Stimulated activated CD4-positive, alpha-beta T cell treated with anti-CD3 and anti-CD28 coated beads, Interleukin-1b, Interleukin-23, amount 100 ng/mL, for 1 hour (primary cell): ENCODE measurements around the gene CERS2.

Experiments
- DNase-seq, 2 donors: peaks; one replicate each; pipeline ENCODE4 v3.0.0-alpha.2; 2020; ENCODE audit warnings: low read depth in 2 of 2

Gene CERS2, protein sequence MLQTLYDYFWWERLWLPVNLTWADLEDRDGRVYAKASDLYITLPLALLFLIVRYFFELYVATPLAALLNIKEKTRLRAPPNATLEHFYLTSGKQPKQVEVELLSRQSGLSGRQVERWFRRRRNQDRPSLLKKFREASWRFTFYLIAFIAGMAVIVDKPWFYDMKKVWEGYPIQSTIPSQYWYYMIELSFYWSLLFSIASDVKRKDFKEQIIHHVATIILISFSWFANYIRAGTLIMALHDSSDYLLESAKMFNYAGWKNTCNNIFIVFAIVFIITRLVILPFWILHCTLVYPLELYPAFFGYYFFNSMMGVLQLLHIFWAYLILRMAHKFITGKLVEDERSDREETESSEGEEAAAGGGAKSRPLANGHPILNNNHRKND

DNA sequence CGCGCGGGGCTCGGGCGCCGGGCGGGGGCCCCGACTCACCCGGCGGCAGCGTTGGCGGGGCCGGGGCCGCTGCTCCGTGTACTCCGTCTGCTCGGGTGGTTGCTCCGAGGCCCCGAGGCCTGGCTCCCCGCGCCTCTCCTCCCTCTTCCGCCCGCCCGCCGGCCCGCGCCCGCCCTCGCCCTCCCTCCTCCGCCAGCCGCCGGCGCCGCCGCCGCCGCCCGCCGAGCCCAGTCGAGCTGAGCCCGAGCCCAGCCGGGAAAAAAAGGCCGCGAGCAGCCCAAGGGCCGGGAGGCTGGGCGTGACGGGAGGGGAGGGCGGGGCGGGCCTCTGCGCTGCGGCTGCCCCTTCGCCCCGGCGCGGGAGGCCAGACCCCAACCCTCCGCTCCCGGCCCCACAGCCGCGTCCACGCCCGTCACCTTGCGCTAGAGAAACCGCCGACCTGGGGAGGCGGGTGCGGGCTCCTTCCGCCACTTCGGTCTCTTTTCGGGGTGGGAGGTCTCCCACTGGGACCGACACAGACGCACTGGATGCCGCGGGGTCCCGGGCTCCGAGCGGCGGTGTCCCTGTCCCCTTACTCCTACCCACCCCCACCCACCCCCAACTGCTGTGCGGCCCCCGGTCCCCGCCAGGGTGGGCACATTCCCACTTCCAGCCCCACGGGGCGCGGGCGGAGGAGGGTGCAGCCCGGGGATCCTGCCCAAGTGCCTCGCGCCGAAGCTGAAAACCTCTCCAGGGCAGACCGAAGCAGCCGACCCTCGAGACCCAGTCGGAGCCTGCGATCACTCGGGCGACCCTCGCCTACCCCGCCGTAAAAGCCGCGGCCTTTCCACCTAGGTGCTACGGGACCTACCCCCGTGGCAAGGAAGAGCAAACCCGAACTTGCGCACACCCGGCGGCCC lies at the start of gene CERS2:
CERS2 (minus strand) TSS at position 256 of the 899 bp plus-strand sequence. CDS start 5,745 bp downstream, outside the sequence.
- peak; percentile 33 to 47 for DNase-seq

DNA sequence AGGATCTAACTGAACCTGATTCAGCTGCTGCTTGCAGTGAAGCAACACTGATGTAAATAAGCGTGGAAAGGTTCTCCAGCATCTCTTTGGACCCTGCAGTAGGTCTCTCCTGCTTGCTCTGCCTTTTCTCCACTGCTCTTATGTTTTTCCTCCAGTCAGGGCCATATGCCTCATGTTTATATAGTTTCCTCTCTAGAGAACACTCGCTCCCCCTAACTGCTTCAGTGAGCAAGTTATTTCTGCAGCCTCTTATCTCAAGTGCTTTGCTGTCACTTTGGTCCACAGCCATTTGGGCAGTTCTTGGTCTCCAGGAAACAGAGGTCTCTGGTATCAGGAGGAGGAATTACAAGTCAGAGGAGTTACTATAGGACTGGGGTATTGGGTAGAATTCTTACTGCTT lies 38.9 kb upstream of the CERS2 start:
- no peak for DNase-seq

DNA sequence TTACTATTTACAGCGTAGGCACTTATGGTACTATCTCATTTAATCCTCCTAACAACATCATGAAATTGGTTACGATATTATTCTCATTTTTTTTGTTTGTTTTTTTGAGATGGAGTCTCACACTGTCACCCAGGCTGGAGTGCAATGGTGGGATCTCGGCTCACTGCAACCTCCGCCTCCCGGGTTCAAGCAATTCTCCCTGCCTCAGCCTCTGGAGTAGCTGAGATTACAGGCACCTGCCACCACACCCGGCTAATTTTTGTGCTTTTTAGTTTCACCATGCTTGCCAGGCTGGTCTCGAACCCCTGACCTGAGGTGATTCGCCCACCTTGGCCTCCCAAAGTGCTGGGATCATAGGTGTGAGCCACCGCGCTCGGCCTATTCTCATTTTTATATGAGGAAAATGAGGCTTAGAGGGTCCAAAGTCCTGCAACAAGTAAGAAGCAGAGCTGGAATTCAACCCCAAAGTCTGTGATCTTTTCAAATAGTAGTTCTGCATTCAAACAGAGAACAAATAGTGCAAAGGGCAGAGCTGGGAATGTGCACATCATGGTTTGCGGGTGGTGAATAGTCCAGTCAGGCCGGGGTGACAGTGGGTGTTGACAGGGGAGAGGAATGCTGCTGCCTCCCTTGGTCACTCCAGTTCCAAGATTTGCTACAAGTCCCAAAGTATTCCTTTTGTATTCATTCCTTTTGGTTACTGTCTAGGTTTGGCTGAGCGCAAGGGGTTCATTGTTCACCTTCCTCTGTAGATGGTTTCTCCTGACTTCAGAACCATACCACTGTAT lies 38.2 kb upstream of the CERS2 start:
- no peak for DNase-seq

DNA sequence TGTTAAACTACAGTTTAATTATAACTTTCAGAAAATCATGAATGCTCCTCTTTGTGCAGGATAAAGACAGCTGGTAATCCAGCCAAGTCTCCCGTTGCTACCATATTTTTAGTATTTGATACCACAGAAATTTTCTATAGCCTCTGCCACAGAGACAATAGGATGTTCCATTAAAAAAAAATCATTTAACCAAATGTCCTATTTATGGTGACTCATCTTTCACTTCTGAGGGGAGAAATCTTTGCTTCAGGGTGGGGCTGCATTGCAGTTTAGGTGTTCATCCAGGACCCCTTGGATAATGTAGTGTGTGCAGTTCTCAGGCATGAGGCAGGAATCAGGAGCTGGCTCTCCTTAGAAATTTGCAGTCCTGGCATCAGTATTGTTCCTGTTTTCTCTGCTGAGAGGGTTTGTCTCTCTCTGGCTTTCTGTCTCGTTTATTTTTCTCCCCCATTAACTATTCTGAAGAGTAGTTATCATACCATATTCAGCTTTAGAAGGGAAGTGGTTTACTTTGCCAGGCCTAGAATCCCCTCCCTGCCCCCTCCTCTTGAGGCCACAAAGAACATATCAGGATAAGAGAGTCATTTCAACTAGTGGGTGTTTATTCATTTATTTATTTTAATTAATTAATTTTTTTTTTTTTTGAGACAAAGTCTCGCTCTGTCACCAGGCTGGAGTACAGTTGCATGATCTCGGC lies 36.7 kb upstream of the CERS2 start:
- no peak for DNase-seq

DNA sequence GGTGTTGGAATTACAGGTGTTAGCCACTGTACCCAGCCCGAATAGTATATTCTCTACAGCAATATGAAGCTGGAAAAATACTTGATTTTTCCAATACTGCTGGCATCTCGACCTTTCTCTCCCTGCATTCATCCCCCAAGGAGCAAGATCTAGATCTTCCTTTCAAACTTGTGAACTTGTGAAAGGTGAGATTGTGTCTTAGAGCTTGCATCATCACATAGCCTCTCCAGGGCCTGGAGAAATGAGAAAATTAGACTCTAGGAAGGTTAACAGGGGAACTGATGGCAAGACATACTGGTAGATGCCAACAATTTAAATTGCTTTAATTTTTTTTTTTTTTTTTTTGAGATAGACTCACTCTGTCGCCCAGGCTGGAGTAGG lies 35.7 kb upstream of the CERS2 start:
- no peak for DNase-seq

DNA sequence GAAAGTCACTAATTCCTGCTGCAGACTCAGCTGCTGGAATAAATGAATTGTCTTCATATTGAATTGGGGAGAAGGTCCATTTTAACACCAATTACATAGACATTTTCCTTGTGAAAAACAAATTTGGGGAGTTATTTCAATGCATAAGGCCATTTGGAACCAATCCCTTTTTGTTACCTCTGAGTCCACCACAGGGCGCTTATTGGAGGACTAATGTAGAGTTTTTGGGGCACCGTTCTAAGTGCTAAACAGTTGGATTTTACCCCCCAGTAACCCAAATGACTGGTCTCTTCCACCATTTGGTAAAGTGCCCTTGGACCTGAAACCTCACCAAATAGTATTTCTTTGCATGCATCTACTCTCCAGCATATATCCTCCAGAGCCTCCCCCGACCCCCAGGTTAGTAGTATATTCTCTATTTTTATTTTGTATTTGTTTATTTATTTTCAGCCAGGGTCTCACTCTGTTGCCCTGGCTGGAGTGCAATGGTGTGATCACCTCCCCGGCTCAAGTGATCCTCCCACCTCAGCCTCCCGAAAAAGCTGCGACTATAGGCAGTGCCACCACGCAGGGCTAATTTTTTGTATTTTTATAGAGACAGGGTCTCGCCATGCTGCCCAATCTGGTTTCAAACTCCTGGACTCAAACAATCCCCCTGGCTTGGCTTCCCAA lies 35.2 kb upstream of the CERS2 start:
- no peak for DNase-seq

DNA sequence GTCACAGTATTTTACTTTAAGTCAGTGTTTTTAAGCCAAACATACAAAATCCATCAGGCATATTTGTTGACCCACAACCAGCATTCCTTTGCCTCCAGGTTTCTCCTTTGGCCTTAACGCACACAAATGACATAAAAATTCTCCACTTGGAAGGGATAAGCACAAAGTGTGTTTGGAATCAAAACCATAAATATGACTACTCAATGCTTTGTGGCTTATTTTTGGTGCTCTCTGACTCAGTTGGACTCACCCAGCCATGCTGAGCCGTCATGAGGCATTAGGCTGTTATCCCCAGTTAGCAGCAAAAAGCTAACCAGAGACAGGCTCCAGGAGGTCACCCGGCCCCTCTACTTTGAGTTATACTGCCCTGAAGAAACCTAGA lies 34.6 kb upstream of the CERS2 start:
- no peak for DNase-seq

DNA sequence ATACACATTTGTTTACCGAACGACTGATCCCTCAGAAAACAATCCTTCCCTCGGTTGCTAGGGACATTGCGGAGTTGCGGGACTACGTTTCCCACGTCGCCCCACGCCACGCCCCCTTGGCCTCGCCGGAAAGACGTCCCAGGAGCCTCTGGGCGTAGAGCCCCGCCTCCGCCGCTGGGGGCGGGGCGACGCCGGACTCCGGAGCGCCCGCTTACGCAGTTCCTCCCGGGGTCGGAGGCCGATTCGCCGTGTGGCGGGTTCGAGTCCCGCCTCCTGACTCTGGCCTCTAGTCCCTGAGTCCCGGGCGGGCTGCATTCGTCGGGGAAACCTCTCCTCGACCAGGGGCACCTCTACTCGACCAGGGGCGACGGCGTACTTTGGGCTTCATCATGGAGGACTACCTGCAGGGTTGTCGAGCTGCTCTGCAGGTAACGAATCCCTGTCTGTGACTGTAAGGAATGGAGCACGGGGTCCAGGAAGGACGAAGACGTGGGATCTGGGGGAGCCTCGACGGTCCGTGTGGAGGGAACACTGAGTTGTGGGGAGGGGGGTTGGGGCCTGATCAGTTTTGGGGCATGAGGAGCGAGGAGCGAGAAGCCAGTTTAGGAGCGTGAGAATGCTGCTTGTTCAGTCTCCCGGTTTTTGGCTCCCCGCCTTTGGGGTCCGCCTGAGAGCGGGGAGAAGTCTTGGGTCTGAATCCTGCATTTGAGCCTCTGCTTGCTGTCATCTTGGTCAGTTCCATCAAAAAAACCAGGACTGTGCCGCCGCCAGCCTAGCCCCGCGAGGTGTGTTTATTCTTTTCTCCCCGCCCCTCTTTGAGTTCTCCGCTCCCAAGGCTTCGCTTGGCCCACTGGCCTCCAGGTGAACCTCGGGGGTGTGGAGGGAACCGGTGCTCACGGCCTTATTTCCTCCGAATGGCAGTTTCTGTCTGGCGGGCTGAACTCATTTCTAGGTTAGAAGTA lies 33.9 kb upstream of the CERS2 start, which contains the start of gene PRUNE1:
PRUNE1 (plus strand) TSS at position 206 of the 962 bp plus-strand sequence; CDS start at position 390, 184 bp downstream.
- peak; percentile 92 to 94 for DNase-seq

DNA sequence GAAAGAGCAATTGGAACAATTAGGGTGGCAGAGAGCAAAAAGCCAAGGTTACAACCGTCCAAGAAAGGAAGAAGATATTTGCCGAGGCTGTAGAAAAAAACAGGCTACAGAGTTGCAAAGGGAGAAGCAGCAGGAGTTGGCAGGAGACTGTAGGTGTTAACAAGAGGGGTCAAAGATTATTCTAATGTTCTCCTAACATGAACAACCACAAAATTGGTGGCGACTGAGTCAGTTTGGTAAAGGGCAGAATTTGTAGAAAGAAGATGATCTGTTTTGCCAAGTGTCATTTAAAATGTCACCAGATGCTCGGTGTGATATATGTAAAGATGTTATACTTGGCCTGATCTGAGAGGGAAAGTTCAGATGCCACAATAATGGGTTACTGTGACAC lies 33.2 kb upstream of the CERS2 start:
- DNase-seq, result no peak

DNA sequence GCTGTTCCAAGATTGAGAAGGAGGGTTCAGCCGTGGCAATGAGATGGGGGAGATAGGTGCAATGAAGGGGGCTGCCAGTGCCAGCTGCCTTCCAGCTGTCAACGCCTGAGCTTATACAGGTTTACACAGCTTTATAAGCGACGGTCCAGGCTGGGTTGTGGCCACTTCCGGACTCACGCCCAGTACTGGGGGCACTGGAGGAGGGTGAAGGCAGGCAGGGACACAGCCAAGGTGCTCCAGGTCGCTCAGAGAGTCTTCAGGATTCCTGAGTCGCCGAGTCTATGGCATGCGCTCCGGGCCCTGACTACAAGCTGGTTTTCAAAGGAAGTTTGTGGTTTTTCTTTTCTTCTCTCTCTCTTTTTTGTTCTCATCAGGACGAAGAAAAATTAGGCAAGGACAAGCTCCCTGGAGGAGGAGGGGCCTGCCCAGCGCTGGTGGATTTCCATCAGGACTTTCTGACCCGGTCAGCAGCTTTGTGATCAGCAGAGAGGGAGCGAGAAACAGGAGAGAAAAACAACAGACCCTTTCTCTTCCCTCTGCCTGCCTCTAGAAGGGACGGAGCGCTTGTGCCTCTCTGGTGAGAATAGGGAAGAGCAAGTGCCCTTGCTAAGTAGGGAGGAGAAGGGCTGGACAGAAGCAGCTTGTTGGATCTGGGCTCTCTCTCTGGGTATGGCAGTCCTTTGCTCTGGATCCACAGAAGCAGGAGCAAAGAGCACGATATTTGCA lies 31.9 kb upstream of the CERS2 start, which contains the start of gene MINDY1:
MINDY1 (minus strand) TSS at position 576 of the 726 bp plus-strand sequence. CDS start 4,285 bp downstream, outside the sequence.
- no peak for DNase-seq

DNA sequence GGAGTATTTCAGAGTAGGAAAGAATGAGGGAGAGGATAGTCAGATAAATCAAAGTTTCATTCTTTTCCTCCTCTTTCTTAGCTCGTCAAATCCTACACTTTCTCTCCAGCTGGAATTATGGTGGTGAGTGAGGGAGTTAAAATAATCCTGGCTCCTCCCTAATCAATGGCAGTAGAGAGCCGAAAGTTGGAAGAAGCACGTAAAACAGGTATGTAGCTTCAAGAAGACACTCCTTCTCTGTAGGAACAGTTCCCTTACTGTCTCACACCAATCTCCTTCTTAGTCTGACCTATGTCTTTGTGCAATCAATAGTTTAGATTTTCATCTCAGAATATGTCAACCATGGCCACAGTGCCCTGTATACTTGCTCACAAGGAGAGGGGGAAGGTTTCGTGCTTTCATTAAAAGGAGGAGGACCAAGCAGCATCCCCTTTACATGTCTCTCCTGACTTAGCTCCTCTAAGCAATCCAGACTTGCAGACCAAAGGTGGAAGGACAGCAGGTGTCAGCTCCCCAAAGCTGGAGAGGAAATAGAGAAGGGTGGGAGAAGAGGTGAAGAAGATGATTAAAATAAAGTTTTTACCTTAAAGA lies 31.2 kb upstream of the CERS2 start:
- no peak for DNase-seq

DNA sequence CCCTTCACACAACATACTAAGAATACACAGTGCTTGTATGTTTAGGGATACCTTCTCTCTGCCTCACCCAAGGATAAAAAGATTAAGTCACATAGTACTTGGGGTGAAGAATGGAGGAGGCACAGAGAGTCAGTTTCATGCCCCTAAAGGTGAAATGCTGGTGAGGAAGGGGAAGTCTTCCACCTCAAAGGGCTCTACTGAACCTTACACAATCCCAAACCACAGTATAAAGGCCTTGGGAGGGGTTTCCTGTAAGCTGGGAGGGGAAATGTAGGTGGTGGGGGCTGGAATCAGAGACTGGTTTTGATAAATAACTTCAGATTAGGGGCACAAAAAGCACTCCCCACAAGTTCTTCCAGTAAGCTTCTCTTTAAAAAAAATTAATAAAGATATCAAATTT lies 28.5 kb upstream of the CERS2 start:
- DNase-seq, result no peak

DNA sequence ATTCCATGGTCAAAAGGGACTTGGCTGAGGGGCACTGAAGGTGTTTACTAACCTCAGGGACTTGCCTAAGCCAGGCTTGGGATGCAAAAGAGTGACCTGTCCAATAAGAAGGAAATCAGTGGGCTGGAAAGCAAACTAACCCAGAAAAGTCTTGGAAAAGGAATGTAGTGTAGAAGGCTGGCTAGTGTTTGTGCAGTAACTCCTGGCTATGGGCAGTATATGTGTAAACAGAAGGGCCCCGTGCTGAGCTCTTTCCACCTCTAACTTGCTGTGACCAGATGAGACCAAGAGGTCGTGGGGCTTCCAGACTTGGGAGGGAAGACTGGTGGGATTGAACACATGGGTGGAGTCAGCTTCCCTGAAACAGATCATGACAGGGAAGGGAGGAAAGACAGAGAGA lies 28.0 kb upstream of the CERS2 start:
- no peak for DNase-seq

DNA sequence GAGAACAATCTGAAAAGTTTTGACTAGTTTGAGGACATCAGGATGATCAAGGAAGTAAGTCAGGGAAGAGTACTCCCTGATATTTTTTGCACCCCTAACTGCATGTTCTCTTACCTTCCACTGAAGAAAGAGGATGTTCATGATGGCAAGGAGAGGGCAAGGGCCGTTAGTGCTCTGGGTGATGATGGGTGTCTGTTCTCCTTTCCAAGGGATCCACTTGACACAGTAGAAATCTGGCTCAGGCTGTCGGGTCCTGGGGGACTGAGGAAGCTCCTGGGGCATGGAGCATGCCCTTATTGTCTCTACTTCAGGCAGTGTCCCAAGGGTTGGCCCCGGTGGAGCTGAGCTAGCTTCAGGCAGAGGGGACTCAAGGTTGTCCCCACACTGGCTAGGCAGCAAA lies 27.4 kb upstream of the CERS2 start:
- DNase-seq, result no peak

DNA sequence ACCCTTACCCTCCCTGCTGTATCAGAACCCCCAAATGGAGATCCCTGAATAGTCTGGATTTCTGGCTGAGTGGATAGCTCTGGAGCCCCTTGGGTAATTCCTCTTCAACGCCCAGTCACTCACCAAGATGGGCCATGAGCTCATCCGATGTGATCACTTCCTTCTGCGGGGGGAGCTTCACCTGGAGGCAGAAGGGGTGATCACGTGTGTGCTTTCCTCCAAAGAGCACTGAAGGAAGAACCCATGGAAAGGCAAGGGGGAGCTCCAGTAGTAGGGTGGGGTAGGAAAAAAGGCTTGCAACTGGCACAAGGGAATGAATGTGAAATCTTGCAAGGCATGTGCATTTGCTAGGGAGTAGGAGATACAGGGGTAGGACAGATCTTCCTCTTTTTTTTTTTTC lies 27.0 kb upstream of the CERS2 start:
- no peak for DNase-seq

DNA sequence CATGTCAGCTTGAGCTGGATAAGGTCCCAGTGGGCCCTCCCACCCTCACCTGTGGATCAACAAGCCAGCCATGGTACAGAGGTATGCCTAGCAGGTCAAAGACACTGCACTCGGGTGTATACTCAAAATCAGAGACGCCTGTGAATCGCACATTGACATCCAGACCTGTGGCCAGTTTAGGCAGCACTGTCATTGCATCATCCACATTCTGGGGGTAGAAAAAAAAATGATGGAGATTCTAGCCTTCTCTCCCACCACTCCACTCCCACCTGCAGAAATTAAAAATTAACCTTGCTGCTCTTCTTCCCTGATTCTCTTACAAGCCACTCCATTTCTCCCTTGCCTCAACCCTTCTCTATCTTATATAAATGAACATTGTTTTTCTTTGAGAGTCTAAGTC lies 25.8 kb upstream of the CERS2 start:
- no peak for DNase-seq

DNA sequence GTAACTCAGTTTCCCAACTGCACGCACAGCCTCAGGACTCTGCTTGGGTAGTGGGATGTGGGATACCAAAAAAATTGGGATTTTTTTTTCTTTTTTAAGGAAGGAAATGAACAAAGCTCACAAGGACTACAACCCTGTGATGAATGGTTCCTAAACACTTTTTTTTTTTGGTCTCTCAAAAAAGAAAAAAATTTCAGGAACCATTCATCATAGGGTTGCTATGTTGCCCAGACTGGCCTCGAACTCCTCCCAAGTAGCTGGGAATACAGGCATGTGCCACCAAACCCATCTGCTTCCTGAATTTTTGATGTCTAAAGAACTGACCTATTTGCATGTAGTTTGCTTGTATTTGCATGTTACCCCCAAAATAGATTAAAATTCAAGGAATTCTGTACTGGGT lies 25.3 kb upstream of the CERS2 start:
- no peak for DNase-seq

DNA sequence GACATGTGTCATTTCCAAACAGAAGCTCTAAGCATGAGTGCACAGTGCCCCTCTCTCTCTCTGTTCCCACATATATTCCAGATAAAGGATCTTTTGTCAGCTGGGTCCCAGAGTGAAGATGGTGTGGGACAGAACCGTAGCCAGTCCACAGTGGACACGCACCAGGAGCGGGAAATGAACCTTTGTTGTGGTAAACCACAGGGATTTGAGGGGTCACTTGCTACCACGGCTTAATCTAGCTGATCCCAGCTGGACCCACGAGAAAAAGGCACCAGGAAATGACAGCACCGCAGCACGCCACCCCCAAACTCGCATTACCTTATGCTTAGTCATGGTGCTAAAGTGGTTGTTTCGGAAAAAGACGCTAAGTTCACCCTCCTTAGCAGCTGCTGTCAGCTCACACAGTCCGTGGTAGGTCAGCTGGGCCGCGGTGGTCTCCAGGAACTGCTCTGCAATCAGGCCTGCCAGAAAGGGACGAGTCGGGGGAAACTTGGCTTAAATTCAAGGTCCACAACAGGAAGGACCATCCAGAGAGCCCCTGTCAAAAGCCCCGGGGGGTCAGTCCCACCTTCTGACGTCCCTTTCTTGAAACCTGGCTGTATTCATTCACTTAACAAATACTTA lies 24.5 kb upstream of the CERS2 start:
- no peak for DNase-seq
